Activated CD8-positive, alpha-beta memory T cell treated with anti-CD3 and anti-CD28 coated beads for 24 hours (primary cell): ENCODE measurements around the gene PPIF.

Source experiments
- DNase-seq: peaks from one replicate; pipeline ENCODE4 v3.0.0-alpha.2; 2020

Gene PPIF

DNA sequence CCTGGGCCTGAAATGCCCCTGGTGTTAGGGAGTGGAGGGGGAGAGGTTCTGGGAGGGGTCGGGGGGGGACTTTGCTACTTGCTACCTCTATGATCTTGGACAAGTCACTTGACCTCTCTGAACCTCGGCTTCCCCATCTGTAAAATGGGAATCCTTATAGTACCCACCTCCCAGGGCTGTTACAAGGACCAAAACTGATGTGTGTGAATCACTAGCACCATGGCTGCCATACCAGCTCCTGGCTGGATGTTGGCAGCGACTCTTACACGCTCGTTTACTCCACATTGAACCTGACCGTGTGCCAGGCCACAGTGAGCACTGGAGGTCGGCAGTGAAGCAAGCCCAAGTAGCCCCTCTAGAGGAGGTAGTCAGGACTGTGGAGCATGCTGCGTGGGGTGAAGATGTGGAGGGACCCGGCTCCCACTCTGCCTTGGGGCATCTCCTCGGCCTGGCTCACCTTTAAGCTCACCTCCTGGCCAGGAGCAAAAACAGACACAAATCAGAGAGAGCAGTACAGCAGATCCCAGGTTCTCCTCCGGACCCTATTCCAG lies 28.9 kb downstream of the PPIF start:
- DNase-seq: peak; percentile 47

DNA sequence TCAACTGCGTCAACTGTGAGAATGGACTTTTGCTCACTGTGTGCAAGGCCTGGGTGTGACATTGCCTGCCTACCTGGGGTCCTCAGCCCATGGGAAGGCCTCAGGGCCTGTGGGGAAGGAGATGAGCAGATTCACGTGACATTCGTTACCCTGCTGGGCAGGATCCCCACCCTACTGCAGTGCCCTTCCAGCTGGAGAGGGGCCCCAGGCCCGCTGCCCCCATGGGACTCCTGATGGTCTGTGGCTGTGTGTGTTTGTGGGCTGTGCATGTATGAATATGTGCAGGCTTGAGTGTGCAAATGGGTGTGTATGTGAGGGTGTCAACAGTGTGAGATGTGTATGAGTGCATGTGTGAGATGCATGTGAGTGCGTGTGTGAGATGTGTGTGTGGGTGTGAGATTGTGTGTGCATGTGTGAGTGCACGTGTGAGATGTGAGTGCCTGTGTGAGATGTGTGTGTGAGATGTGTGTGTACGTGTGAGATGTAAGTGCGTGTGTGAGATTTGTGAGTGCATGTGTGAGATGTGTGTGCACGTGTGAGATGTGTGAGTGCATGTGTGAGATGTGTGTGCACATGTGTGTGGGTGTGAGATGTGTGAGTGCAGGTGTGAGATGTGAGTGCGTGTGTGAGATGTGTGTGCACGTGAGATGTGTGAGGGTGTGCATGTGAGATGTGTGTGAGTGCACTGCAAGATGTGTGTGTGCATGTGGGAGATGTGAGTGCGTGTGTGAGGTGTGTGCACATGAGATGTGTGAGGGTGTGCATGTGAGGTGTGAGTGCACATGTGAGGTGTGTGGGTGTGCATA lies 29.7 kb downstream of the PPIF start:
- peak; percentile 28 for DNase-seq

DNA sequence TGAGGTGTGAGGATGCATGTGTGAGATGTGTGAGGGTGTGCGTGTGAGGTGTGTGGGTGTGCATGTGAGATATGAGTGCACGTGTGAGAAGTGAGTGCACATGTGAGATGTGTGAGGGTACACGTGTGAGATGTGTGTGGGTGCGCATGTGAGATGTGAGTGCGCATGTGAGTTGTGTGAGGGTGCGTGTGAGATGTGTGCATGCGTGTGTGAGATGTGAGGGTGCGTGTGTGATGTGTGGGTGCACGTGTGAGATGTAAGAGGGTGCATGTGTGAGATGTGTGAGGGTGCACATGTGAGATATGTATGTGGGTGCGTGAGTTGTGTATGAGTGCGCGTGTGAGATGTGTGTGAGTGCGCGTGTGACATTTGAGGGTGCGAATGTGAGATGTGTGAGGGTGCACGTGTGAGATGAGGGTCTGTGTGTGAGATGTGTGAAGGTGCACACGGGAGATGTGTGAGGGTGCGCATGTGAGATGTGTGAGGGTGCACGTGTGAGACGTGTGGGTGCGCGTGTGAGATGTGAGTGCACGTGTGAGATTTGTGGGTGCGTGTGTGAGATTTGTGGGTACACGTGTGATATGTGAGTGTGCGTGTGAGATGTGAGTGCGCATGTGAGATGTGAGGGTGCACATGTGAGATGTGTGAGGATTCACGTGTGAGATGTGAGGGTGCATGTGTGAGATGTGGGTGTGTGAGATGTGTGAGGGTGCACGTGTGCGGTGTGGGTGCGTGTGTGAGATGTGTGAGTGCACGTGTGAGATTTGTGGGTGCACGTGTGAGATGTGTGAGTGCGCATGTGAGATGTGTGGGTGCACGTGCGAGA lies 30.5 kb downstream of the PPIF start:
- no peak for DNase-seq

DNA sequence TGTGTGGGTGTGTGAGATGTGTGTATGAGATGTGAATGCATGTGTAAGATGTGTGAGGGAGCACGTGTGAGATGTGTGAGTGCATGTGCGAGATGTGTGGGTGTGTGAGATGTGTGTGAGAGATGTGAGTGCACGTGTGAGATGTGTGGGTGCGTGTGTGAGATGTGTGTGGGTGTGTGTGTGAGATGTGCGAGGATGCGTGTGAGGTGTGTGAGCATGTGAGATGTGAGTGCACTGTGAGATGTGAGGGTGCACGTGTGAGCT lies 31.0 kb downstream of the PPIF start:
- DNase-seq: no peak

DNA sequence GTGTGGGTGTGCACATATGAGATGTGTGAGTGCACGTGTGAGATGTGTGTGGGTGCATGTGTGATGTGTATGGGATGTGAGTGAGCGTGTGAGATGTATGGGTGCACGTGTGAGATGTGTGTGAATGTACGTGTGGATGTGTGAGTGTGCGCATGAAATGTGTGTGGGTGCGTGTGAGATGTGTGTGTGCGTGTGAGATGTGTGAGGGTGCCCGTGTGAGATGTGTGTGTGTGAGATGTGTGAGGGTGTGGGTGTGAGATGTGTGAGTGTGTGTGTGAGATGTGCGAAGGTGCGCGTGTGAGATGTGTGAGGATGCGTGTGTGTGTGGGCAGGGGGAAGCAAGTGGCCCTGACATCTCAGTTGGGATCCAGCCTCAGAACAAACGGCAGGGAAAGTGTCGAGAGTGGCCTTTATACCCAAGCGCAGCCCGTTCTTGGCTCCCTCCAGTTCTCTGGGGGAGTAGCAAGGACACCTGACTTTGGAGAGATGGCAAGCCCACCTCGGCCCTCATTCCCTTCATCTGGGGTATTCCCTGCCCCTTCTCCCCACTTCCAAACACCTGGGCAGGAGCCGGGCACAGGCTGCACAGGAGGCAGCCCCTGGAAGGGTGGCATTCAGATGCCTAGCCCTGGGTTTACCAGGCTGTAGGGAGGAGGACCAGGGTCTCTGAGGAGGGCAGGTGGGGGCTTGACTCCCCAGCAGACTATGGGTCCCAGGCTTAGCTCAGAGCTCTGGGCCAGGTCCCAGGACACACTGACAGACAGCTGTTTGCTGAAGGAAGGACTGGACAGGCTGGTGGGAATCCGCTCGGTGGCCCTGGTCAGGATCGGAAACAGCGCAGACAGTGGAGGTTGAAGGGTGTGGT lies 31.6 kb downstream of the PPIF start:
- peak; percentile 30 for DNase-seq

DNA sequence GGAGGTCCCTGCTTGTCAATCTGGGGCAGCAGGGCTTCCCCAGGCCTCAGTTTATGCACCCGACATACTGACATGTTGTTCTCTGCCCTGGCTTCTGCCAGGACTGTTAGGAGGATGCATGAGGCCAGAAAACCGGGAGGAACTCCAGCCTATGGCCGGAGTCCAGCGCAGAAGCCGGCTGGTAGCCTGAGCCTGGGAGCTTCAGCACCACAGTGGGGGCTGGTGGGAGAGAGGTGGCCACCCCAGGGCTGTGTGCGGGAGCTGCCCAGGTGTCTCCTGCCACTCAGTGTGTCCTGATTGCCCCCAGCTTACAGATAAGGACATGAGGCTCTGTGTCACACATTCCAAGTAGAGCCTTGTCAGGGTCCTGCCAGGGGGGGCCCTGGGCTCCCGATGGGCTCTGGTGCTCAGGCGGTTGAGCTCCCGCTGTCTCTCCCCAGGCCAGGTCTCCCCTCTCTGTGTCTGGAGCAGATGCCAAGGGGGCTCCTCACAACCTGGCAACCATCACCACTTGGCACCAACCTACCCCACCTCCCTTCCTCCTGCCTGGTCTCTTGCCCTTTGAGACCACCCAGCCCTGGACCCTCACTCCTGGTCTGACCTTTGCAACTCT lies 32.3 kb downstream of the PPIF start:
- DNase-seq: peak; percentile 42

DNA sequence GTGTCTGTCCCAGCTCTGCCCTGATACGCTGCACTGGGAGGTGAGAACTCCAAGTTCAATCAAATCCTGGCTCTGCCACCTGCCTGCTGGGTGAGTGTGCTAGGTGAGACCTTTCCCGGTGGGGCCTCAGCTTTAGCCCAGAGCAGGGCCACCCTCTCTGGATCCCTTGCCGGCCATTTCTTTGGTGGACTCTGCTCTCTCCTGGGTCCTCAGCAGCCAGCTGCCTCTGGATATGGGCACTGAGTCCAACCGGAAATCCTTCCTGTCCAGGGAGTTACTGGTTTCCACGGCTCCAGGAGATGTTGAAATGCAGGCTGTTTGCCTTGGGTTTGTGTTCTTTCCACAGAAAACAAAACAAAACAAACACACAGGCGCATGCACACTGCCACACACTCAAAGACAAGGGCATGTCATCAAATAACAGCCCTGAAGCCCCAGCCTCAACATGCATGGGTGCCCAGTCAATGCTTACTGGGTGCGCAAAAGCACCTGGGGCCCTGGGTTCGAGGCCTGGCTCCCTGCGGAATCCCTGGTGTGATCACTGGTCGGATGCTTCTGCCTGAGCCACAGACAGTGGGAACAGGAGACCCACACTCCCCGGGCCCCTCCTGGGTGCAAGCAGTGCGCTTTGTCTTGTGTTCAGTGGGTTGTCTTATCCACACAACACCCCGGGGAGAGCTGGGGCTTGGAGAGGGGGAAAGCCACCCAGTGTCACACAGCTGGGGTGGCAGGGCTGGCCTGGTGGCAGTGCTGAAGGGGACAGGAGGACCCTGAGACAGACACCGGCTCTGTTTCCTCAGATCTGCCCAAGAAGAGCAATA lies 33.1 kb downstream of the PPIF start:
- peak; percentile 40 for DNase-seq

DNA sequence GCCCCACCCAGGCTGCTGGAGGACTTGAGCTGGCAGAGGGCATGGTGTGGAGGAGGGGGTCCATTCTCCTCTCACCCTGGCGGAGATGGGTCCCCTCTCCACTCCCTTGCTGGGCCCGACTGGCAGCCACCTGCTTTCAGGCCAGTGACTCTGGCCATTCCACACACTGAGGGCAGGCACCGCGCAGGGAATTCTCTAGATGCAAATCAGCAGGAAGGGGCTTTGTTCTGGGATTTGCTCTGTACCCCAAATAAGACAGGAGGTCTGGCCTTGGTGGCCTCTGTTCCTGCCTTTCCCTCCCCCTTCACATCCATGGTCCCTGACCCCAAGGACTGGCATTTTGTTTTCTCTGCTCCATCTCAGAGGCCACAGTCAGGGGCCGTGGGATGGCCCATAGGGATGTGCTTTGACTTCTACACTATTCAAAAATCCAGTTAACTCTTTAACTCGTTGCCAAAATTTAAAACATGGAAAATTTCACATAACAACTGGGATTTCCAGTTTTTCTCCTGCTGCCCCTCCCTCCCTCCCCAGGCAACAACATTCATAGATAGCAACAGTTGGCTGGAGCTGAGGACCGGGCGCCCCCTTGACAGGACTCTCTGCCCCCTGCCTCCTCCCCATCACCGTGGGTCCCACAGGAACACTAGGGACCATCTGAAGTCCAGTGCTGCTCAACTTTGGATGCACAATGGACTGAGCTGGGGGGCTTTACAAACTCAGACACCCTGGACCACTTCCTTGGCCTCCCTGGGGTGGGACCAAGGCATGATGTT lies 33.9 kb downstream of the PPIF start:
- DNase-seq: peak; percentile 30

DNA sequence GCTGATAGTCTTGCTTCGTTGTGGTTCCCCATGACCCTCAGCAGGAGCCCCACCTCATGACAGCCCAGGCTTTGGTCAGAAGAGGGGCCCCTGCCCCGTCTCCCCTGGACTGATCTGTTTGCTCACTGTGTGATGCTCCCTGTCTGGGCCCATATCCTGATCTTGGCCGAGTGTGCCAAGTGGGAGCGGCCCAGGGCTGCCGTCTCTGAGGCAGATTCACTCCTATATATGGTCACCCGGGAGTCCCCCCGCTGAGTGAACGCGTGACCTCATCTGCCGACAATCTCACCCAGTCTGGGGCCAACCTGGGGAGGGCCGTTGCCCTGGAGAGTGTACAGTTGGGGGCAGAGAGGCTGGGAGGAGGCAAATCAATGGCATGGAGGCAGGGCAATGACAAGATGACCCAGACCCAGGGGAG lies 34.5 kb downstream of the PPIF start:
- DNase-seq: peak; percentile 47

DNA sequence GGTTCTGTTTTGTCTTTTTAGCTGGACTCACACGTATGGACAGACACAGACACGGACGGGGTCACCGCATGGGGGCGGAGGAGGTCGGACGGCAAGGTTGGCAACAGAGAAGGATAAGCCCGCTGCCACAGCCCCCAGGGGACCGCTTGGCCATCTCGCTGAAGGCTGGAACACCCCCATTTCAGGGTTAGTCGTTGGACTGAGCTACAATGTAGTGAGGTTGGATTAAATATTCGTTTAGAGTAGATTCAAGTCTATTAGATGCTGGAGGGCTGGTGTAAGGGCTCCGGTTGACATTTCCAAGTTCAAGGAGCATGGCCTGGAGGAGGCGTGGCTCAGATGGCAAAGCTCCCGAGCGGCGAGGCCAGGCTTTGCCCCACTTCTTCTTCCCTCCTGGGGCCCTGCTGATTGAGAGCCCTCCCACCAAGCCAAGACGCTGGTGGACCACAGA lies 35.2 kb downstream of the PPIF start:
- DNase-seq: peak; percentile 26

DNA sequence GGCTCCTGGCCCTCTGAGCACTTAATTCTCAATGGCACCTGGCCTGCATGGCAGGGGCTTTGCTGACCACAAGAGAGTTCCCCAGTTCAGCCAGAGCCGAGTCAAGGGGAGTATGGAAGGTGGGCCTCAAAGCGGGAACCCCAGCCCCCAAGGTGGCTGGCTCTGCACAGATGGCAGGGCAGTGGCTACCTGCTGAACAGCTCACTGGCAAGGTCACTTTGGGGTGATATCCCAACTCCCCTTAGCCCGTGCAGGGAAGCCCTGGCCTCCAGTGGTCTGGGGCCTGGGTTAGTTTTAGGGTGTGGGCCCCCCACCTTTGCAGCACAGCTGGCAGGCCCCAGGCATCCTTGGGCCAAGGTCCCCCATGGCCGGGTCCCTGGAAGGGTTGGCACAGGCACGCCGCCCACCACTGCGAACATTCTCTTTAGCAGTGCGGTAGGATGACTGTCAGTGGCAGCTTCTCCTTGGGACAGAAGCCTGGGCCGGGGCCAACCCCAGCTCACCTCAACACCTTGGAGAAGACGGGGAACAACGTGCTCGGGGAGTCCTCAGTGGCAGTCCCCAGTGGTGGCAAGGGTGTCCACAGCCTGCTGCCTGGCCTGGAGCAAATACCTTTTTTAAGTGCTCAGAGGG lies 36.8 kb downstream of the PPIF start:
- DNase-seq: peak; percentile 33

DNA sequence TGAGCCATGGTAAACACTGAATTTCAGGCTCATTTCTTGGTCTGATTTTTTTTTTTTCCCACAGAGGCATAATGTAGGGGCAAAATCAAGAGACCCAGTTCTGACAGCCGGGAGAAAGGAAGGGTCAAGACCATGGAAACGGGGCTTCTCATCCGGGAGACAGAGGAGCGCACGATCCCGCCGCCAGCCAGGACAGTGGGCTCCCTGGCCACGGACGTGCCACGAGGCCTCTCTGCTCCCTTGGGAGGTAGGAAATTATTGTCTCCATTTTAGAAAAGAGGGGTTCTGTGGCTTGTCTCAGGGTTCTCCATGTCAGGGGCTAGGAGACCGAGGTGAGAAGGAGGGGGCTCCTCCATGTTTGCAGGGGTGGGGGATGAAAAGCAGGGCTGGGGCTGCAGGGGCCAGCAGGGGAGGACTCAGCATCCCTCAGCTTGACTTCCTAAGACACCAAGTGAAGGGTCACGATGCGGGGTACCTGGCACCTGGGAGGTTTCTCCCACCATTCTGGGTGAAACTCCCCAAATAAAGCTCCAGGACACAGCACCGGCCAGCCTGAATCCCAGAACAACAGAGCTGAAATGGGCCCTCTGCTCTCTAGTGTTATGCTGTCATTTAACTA lies 37.6 kb downstream of the PPIF start:
- DNase-seq: peak; percentile 40

DNA sequence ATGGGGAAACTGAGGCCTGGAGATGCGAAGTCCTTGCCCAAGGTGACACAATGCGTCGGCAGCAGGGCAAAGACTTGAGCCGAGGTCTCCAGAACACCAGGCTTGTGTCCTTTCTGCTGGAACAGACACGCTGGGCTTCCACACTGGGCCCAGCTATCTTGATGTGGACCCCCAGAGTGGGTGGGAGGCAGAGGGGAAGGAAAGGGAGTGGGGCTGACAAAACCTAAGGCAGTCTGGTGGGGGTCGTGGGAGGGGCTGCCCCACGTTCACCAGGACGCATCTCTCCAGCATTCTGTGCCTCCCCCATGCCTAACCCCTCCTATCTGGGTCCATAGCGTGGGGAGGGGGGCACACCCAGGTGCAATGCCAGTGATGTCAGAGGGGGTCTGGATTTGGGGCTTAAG lies 38.1 kb downstream of the PPIF start:
- DNase-seq: peak; percentile 37

DNA sequence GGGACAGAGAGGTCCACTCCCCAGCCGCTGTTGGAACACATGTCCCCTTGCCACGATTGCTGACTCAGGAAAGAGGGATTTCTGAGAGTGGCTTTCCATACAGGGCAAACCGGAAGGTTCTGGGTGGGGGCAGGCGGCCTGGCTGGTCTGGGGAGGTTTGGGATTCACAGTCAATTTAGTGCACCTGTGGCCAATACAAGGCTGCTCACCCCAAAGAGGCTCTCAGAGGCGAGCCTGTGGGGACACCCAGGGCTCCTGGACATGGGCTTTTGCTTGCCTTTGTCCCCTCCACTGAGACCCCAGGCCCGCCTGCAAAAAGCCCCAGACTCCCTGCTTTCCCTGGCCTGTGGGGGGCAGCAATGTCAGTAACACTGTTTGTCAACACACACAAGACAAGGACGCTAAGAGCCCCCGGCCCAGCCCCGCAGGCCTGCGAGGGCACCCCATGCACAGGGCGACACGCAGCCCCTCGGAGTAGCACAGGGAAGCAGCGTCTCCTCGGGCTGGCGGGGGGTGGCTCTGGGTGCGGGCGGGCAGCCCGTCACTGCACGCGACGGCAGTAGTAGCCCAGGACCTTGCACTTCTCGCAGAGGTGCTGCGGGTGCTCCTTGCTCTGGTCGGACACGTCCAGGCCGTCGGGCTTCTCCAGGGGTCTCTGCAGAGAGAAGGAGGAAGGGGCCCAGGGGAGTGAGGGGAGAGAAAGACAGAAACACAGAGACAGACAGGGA lies 38.7 kb downstream of the PPIF start:
- DNase-seq: peak; percentile 49

DNA sequence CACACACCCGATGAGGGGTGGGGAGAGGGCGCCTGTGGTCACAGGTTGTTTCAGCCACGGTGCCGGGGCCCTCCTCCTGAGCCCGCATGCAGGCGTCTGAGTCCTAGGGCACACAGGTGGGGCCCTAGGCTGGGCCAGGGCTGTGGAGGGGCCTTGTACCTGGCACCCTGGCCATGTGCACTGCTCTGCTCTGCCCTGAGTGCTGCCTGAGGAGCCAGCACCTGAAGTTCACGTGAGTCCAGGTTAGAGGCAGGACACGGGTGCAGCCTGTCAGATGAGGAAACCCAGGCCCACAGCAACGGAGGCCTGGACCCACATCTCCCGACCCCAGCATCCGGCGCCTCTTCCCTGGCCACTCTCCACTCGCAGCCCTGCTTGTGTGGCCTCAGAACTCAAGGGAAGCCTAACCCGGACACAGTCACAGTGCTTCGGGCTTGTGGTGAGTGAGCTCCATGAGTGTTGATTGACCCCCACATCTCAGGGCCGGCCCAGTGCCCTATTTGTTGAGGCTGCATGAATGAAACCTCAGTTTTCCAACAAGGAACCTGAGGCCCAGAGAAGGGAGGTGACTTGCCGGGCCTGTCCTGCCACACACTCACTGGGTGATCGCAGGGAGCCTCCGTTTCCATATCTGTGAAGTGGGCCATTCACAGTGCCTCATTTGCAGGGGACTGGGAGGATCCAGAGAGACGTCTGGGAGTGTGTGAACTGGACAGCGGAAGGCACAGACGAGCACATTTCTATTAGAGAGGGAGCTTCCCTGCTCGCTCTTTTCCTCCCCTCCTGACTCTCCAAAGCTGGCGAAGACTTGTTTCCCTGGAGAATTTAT lies 39.6 kb downstream of the PPIF start:
- peak; percentile 49 for DNase-seq

DNA sequence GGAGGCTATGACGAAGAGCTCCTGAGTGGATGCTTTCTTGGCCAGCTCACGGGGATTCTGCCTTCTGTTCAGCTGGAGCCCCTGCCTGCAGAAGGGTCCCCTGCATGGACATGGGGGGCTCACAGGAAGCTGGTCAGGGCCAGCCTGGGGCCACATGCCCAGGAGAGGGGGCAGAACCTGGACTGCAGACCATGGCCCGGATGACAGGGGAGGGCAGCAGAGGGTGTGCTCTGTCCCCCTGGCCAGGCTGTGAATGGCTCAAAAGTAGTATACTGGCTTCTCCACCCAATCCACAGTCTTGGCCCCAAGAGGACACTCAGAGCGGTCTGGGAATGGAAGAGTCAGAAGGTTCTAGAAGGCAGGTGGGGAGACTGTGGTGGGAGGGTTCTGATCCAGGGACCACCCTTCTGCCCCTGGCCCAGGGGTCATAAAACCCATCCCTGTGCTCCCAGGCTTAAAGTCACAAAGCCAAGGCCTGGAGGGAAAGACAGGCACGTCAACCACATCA lies 40.3 kb downstream of the PPIF start:
- DNase-seq: peak; percentile 35

DNA sequence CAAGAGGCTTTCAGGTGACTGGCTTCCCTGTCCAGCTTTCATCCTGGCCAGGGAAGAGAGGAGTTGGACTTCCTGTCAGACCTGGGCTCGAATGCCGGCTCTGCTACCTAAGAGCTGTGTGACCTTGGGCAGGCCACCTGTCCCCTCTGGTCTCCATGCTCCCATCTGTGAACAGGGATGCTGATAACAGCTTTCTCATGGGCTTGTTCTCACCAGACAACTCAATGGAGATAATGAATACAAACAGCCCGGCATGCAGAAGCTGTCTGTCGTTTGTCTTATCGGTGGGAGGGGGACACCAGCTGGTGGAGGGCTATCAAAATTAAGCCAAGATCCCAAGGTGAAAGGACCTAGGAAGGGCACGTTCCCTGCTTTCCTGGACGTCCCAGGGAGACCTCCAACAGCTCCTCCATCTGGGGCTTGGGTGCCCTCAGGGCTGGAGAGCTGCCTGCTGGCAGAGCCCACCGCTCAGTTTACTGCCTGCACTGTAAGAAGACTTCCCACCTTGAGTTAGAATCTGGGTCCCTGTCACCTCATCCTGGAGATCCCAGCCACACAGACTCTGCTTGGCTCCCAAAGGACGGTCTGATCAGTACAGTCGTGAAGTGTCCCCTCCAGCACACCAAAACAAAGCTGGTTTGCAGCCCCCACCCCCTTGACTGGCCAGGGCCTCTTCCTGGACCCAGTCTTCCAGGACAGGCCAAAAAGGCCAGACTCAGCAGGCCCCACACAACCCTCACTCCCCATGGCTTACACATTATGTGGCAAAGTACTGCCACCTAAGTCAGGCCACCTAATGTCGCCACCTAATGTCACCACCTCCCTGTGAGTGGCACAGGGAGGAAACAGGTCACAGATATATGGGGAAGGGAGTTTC lies 40.9 kb downstream of the PPIF start:
- peak; percentile 44 for DNase-seq
